ENCODE measurements around the gene ADGRF4. TPM values are rescaled to one million over a fixed set of nuclear protein-coding genes. Genes with fewer than 3 reads are reported as not detected.
A peak's percentile ranks its signal among the peaks of the same experiment; 100 is the strongest.

Gene ADGRF4
- total and polyA plus RNA-seq, 4 donors: 0.10 to 0.48 (median 0.22) TPM

DNA sequence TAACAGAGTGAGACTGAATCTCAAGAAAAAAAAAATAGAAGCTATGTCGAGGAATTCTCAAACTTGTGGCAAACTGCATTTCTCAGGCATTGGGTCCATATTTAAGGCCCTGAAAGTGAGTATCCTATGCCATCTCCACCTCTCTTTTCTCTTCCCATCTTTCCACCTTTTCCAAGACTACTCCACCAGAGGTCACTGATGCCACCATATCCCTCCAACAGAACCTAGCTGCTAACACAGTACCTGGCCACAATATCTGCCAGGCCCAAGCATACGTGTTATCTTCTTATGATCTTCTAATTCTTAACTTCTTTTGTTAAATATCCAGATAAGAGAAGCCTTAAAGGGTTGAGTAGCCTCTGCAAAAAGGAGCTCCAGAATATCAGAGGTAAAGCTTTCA, 8.2 kb upstream of the ADGRF4 start:
- WGBS, 2 donors: 88 to 90% methylated on average over 2 of the region's 2 CpGs
- Histone ChIP-seq H3K27ac (ENCODE audit: low read depth in 1 of 2, low read length in 1 of 2) (no peak overlapping the region), H3K27me3 (ENCODE audit: control insufficient read depth in 3 of 3, insufficient read depth in 3 of 3, low read length in 2 of 3) (no peaks in the 10 kb centered on the region), H3K4me1 (ENCODE audit: control insufficient read depth in 5 of 5, insufficient read depth in 5 of 5, low read length in 5 of 5) (peaks cover 0 to 11% (median 5%) of the 10 kb centered on the region in 5 donors), H3K36me3 (ENCODE audit: control insufficient read depth in 4 of 4, insufficient read depth in 4 of 4, low read length in 4 of 4) (no peaks in the 10 kb centered on the region), H3K9me3 (ENCODE audit: control insufficient read depth in 4 of 4, insufficient read depth in 3 of 4, low read length in 3 of 4) (no peaks in the 10 kb centered on the region), H3K4me3 (no peak overlapping the region), H3K9ac (ENCODE audit: insufficient read depth in 1 of 2, low read length in 2 of 2) (no peak overlapping the region)
- TF ChIP-seq, protein P1, sequence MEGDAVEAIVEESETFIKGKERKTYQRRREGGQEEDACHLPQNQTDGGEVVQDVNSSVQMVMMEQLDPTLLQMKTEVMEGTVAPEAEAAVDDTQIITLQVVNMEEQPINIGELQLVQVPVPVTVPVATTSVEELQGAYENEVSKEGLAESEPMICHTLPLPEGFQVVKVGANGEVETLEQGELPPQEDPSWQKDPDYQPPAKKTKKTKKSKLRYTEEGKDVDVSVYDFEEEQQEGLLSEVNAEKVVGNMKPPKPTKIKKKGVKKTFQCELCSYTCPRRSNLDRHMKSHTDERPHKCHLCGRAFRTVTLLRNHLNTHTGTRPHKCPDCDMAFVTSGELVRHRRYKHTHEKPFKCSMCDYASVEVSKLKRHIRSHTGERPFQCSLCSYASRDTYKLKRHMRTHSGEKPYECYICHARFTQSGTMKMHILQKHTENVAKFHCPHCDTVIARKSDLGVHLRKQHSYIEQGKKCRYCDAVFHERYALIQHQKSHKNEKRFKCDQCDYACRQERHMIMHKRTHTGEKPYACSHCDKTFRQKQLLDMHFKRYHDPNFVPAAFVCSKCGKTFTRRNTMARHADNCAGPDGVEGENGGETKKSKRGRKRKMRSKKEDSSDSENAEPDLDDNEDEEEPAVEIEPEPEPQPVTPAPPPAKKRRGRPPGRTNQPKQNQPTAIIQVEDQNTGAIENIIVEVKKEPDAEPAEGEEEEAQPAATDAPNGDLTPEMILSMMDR (IDR thresholded peaks at IDR 0.05; ENCODE audit: control extremely low read depth, extremely low read depth): no peak
- no peak for ATAC-seq (ENCODE audit: insufficient read depth, low FRiP score)
- DNase-seq: no peak

DNA sequence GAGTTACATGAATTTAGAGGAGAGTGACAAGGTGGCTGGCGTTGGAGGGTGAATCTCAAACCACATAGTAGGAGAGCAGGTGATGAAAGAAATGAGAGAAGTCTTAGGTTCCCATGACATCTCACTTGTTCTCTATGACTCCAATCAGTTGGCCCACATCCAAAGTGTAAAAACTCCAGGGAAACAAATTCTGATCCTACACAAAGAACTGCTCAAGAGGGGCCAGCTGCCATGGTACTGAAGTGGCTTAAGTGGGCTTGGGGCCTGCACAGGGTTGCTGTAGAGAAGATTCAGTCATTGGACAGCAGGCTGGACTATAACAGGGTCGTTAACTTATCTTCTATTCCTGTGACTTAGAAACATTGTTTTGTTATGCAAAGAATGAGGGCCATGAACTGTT, 7.6 kb upstream of the ADGRF4 start:
- TF ChIP-seq, protein P1 (IDR thresholded peaks at IDR 0.05; ENCODE audit: control extremely low read depth, extremely low read depth): no peak
- DNase-seq (peak in 1 of 3 donors; percentile 17), ATAC-seq (ENCODE audit: insufficient read depth, low FRiP score) (no peak)
- H3K36me3 ChIP-seq (ENCODE audit: control insufficient read depth in 4 of 4, insufficient read depth in 4 of 4, low read length in 4 of 4): no peaks in the 10 kb centered on the region
- no peak overlapping the region for H3K9ac ChIP-seq (ENCODE audit: insufficient read depth in 1 of 2, low read length in 2 of 2)
- H3K4me3 ChIP-seq: no peak overlapping the region
- H3K27ac ChIP-seq (ENCODE audit: low read depth in 1 of 2, low read length in 1 of 2): no peak overlapping the region
- 78 to 85% methylated on average over 2 of the region's 2 CpGs for WGBS, 2 donors
- H3K9me3 ChIP-seq (ENCODE audit: control insufficient read depth in 4 of 4, insufficient read depth in 3 of 4, low read length in 3 of 4): no peaks in the 10 kb centered on the region
- H3K4me1 ChIP-seq (ENCODE audit: control insufficient read depth in 5 of 5, insufficient read depth in 5 of 5, low read length in 5 of 5): peaks cover 0 to 8% (median 2%) of the 10 kb centered on the region in 5 donors
- H3K27me3 ChIP-seq (ENCODE audit: control insufficient read depth in 3 of 3, insufficient read depth in 3 of 3, low read length in 2 of 3): no peaks in the 10 kb centered on the region

DNA sequence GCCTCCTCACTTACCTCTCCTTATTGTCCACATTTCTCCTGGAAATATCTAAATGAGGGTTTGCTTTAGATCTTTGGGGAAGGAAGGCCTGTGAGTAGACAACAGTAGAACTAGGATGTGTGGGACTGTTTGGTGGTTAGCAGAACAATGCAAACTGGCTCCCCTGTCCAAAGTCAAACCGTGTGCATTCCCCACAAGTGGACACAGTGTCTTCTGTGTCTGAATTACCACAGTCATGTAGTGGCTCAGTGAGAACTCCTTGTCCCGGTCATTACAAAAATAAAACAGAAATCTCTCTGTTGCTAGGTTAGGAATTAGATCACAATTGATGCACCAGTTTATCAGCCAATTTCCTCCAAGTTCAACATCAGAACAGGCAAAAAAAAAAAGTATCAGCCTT, 455 bp upstream of the ADGRF4 start:
- H3K27ac ChIP-seq (ENCODE audit: low read depth in 1 of 2, low read length in 1 of 2): no peak overlapping the region
- H3K36me3 ChIP-seq (ENCODE audit: control insufficient read depth in 4 of 4, insufficient read depth in 4 of 4, low read length in 4 of 4): no peaks in the 10 kb centered on the region
- H3K4me1 ChIP-seq (ENCODE audit: control insufficient read depth in 5 of 5, insufficient read depth in 5 of 5, low read length in 5 of 5): no peaks in the 10 kb centered on the region
- H3K27me3 ChIP-seq (ENCODE audit: control insufficient read depth in 3 of 3, insufficient read depth in 3 of 3, low read length in 2 of 3): no peaks in the 10 kb centered on the region
- ATAC-seq (ENCODE audit: insufficient read depth, low FRiP score) (no peak), DNase-seq (no peak)
- WGBS, 2 donors: 79 to 86% methylated on average over 2 of the region's 2 CpGs
- TF ChIP-seq, protein P1 (IDR thresholded peaks at IDR 0.05; ENCODE audit: control extremely low read depth, extremely low read depth): no peak
- H3K9me3 ChIP-seq (ENCODE audit: control insufficient read depth in 4 of 4, insufficient read depth in 3 of 4, low read length in 3 of 4): no peaks in the 10 kb centered on the region
- H3K4me3 ChIP-seq: no peak overlapping the region
- H3K9ac ChIP-seq (ENCODE audit: insufficient read depth in 1 of 2, low read length in 2 of 2): no peak overlapping the region

DNA sequence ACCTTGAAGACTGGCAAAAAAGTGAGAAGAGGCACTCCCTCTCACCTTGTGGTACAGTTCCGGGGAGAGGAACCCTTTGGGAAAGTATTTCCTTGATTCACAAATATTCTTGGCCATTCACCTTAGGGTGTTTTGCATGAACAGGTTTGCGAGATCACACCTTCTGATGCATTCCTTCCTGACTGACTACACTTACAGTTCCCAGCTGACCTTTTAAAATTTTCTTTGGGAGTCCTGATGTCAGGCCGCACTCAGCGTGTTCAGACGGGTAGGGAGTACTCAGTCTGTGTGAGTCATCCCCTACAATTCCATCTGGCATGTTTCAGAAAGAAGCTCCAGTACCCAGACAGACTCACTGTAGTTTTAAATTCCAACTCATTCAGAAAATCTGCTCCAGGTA, 1.7 kb downstream of the ADGRF4 start:
- TF ChIP-seq, protein P1 (IDR thresholded peaks at IDR 0.05; ENCODE audit: control extremely low read depth, extremely low read depth): no peak
- WGBS, 2 donors: 80 to 91% methylated on average over 5 of the region's 5 CpGs
- no peak for DNase-seq
- ATAC-seq (ENCODE audit: insufficient read depth, low FRiP score): no peak
- Histone ChIP-seq H3K27me3 (ENCODE audit: control insufficient read depth in 3 of 3, insufficient read depth in 3 of 3, low read length in 2 of 3) (no peaks in the 10 kb centered on the region), H3K27ac (ENCODE audit: low read depth in 1 of 2, low read length in 1 of 2) (no peak overlapping the region), H3K36me3 (ENCODE audit: control insufficient read depth in 4 of 4, insufficient read depth in 4 of 4, low read length in 4 of 4) (no peaks in the 10 kb centered on the region), H3K9me3 (ENCODE audit: control insufficient read depth in 4 of 4, insufficient read depth in 3 of 4, low read length in 3 of 4) (no peaks in the 10 kb centered on the region), H3K9ac (ENCODE audit: insufficient read depth in 1 of 2, low read length in 2 of 2) (no peak overlapping the region), H3K4me1 (ENCODE audit: control insufficient read depth in 5 of 5, insufficient read depth in 5 of 5, low read length in 5 of 5) (no peaks in the 10 kb centered on the region), H3K4me3 (no peak overlapping the region)

Measured in lung (tissue), 12 donors.